ENCODE measurements around the gene SNW1. TPM values are rescaled to one million over a fixed set of nuclear protein-coding genes. Genes with fewer than 3 reads are reported as not detected.
"Not testable (repeated sequence)": the region's sequence is repeated elsewhere in the genome, so short reads cannot be mapped to it uniquely, and the experiment has no call there.

Gene SNW1
- total RNA-seq (10 to 100 TPM; 43.0 to 73.2 TPM), polyA plus RNA-seq (ENCODE audit: insufficient read length in 2 of 2) (10 to 100 TPM; 53.8 to 54.6 TPM)
- long read RNA-seq, donor 1, transcript SNW1-201 (14 exons, 2,163 nt) = major isoform, 12 of 19 reads
- long read RNA-seq, donor 1, partial matches to known transcripts = 7 of 19 reads
- long read RNA-seq, donor 1, other reads (novel, unspliced or antisense) = 0 of 19 reads
- long read RNA-seq, donor 2, partial matches to known transcripts = 5 of 7 reads
- long read RNA-seq, donor 2, other reads (novel, unspliced or antisense) = 0 of 7 reads
- long read RNA-seq, donor 3, partial matches to known transcripts = 5 of 7 reads
- long read RNA-seq, donor 3, other reads (novel, unspliced or antisense) = 0 of 7 reads
- long read RNA-seq, donor 4, transcript SNW1-205 (13 exons, 1,855 nt) = major isoform, 10 of 61 reads
- long read RNA-seq, donor 4, partial matches to known transcripts = 48 of 61 reads
- long read RNA-seq, donor 4, other reads (novel, unspliced or antisense) = 0 of 61 reads

DNA sequence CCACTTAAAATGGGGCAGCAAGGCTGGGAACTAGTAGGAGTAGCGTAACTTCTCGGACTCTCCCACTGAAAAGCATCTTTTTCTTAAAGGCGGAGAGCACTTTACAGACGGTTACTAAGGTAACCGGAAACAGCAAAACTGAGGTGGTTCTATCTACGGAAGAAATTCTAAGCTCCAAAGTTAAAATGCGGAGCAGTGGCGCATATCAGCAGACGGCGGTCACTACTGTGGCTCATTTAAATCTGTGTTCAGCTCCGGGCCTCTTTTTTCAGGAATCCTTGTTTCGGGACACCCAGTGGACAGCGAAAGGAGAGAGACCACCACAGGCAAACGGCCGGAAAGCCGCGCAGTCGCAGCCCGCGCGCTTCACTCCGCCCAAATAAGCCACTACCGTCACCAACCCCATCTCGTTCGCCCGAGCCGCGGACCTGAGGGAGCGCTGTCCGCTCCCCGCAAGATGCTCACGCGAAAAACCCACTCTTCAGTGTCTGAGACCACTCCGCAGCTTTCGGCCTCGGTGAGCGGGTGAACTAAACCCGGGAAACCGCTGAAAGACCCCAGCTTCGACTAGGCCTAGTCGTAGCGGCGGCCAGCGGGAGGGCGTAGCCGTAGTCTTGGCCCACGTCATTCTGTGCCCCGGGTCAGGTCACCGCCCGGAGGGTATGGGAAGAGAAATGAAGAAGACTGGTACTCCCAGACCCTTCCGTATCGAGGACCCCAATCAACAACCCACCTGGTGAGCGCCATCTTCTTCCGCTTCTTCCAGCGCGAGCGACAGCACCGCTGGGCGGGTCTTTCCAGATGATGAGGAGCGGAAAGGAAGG is at the start of gene SNW1:
Gene SNW1, minus strand, starts transcription at position 776 of the 824 bp plus-strand sequence. Its CDS starts 29 bp downstream, at position 747.
- H3K9me3 ChIP-seq (ENCODE audit: control insufficient read depth, insufficient read depth, low read length) = no peaks in the 10 kb centered on the region
- WGBS (ENCODE audit: insufficient coverage) = under 1% methylated on average over 57 of the region's 60 CpGs
- H3K27me3 ChIP-seq (ENCODE audit: control insufficient read depth, insufficient read depth, low read length) = no peaks in the 10 kb centered on the region
- peak within 1 kb of the TSS; percentile 98 for H3K27ac ChIP-seq (ENCODE audit: low read depth, low read length)
- DNase-seq (ENCODE audit: low read depth in 4 of 6, low spot score in 6 of 6) = peak; percentile 71 to 99 (median 91)
- H3K36me3 ChIP-seq (ENCODE audit: control insufficient read depth, insufficient read depth, low read length) = peaks cover 10% of the 10 kb centered on the region
- peak within 1 kb of the TSS; percentile 98 for H3K4me3 ChIP-seq (ENCODE audit: low read depth, low read length)
- peaks cover 9% of the 10 kb centered on the region for H3K4me1 ChIP-seq (ENCODE audit: control insufficient read depth, insufficient read depth, low read length)

GRCh38 chr14:77809011-77809410 is 48.1 kb upstream of the SNW1 start:
- Histone ChIP-seq H3K9me3 (ENCODE audit: control insufficient read depth, insufficient read depth, low read length) (no peaks in the 10 kb centered on the region), H3K4me3 (ENCODE audit: low read depth, low read length) (no peak overlapping the region), H3K4me1 (ENCODE audit: control insufficient read depth, insufficient read depth, low read length) (no peaks in the 10 kb centered on the region), H3K27me3 (ENCODE audit: control insufficient read depth, insufficient read depth, low read length) (no peaks in the 10 kb centered on the region), H3K27ac (ENCODE audit: low read depth, low read length) (no peak overlapping the region), H3K36me3 (ENCODE audit: control insufficient read depth, insufficient read depth, low read length) (no peaks in the 10 kb centered on the region)
- 92% methylated on average over 1 of the region's 1 CpG for WGBS (ENCODE audit: insufficient coverage)
- DNase-seq (ENCODE audit: low read depth in 4 of 6, low spot score in 6 of 6) = no peak

DNA sequence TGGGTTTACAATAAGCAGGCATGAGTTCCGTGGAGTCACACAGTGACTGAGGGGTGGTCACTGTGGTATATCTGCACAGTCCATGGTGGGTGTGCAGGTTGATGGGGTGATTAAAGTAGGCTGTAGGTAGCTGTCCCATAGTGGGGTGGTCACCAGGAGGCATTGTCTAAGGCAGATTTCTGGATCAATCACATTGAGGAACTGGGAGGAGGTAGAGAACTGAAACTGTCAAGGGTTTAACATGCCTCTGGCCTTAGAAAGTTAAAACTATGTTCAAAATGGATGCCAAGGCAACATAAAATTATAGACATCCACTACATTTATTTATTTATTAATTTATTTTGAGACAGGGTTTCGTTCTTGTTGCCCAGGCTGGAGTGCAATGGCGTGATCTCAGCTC is 47.3 kb upstream of the SNW1 start:
- no peak overlapping the region for H3K4me3 ChIP-seq (ENCODE audit: low read depth, low read length)
- H3K4me1 ChIP-seq (ENCODE audit: control insufficient read depth, insufficient read depth, low read length) = no peaks in the 10 kb centered on the region
- no peak overlapping the region for H3K27ac ChIP-seq (ENCODE audit: low read depth, low read length)
- no peaks in the 10 kb centered on the region for H3K36me3 ChIP-seq (ENCODE audit: control insufficient read depth, insufficient read depth, low read length)
- 100% methylated on average over 2 of the region's 3 CpGs for WGBS (ENCODE audit: insufficient coverage)
- H3K9me3 ChIP-seq (ENCODE audit: control insufficient read depth, insufficient read depth, low read length) = no peaks in the 10 kb centered on the region
- H3K27me3 ChIP-seq (ENCODE audit: control insufficient read depth, insufficient read depth, low read length) = no peaks in the 10 kb centered on the region
- DNase-seq (ENCODE audit: low read depth in 4 of 6, low spot score in 6 of 6) = no peak

GRCh38 chr14:77805706-77806105 is 44.8 kb upstream of the SNW1 start:
- Histone ChIP-seq H3K4me1 (ENCODE audit: control insufficient read depth, insufficient read depth, low read length) (peaks cover 2% of the 10 kb centered on the region), H3K9me3 (ENCODE audit: control insufficient read depth, insufficient read depth, low read length) (no peaks in the 10 kb centered on the region), H3K4me3 (ENCODE audit: low read depth, low read length) (no peak overlapping the region), H3K36me3 (ENCODE audit: control insufficient read depth, insufficient read depth, low read length) (no peaks in the 10 kb centered on the region), H3K27ac (ENCODE audit: low read depth, low read length) (no peak overlapping the region), H3K27me3 (ENCODE audit: control insufficient read depth, insufficient read depth, low read length) (no peaks in the 10 kb centered on the region)
- no peak for DNase-seq (ENCODE audit: low read depth in 4 of 6, low spot score in 6 of 6)
- 100% methylated on average over 1 of the region's 6 CpGs for WGBS (ENCODE audit: insufficient coverage)

- no peak overlapping the region for H3K4me3 ChIP-seq (ENCODE audit: low read depth, low read length)
- no peaks in the 10 kb centered on the region for H3K27me3 ChIP-seq (ENCODE audit: control insufficient read depth, insufficient read depth, low read length)
- H3K9me3 ChIP-seq (ENCODE audit: control insufficient read depth, insufficient read depth, low read length) = no peaks in the 10 kb centered on the region
- H3K27ac ChIP-seq (ENCODE audit: low read depth, low read length) = no peak overlapping the region
- DNase-seq (ENCODE audit: low read depth in 4 of 6, low spot score in 6 of 6) = no peak
- WGBS (ENCODE audit: insufficient coverage) = 43% methylated on average over 2 of the region's 6 CpGs
- no peaks in the 10 kb centered on the region for H3K36me3 ChIP-seq (ENCODE audit: control insufficient read depth, insufficient read depth, low read length)
- peaks cover 10% of the 10 kb centered on the region for H3K4me1 ChIP-seq (ENCODE audit: control insufficient read depth, insufficient read depth, low read length)
Measured at GRCh38 chr14:77804592-77804991, 43.6 kb upstream of the SNW1 start.

GRCh38 chr14:77800814-77801213 is 39.9 kb upstream of the SNW1 start:
- Histone ChIP-seq H3K4me3 (ENCODE audit: low read depth, low read length) (no peak overlapping the region), H3K9me3 (ENCODE audit: control insufficient read depth, insufficient read depth, low read length) (no peaks in the 10 kb centered on the region), H3K27ac (ENCODE audit: low read depth, low read length) (peak overlapping the region; percentile 79), H3K36me3 (ENCODE audit: control insufficient read depth, insufficient read depth, low read length) (no peaks in the 10 kb centered on the region), H3K4me1 (ENCODE audit: control insufficient read depth, insufficient read depth, low read length) (peaks cover 13% of the 10 kb centered on the region), H3K27me3 (ENCODE audit: control insufficient read depth, insufficient read depth, low read length) (no peaks in the 10 kb centered on the region)
- DNase-seq (ENCODE audit: low read depth in 4 of 6, low spot score in 6 of 6) = no peak
- WGBS (ENCODE audit: insufficient coverage) = no CpG with 5 or more reads among the region's 1 CpG

- no peaks in the 10 kb centered on the region for H3K27me3 ChIP-seq (ENCODE audit: control insufficient read depth, insufficient read depth, low read length)
- H3K27ac ChIP-seq (ENCODE audit: low read depth, low read length) = peak within 1 kb of the TSS; percentile 79
- no peaks in the 10 kb centered on the region for H3K9me3 ChIP-seq (ENCODE audit: control insufficient read depth, insufficient read depth, low read length)
- H3K4me1 ChIP-seq (ENCODE audit: control insufficient read depth, insufficient read depth, low read length) = peaks cover 13% of the 10 kb centered on the region
- H3K4me3 ChIP-seq (ENCODE audit: low read depth, low read length) = peak within 1 kb of the TSS; percentile 72
- H3K36me3 ChIP-seq (ENCODE audit: control insufficient read depth, insufficient read depth, low read length) = no peaks in the 10 kb centered on the region
- WGBS (ENCODE audit: insufficient coverage) = under 1% methylated on average over 64 of the region's 66 CpGs
- peak; percentile 70 to 96 (median 79) for DNase-seq (ENCODE audit: low read depth in 4 of 6, low spot score in 6 of 6)
Measured at GRCh38 chr14:77799863-77800730, 39.1 kb upstream of the SNW1 start, which contains the start of gene ADCK1. TSS of gene ADCK1 (plus strand) at chr14:77800109. CDS start at chr14:77818979, 18,870 bp downstream.

DNA sequence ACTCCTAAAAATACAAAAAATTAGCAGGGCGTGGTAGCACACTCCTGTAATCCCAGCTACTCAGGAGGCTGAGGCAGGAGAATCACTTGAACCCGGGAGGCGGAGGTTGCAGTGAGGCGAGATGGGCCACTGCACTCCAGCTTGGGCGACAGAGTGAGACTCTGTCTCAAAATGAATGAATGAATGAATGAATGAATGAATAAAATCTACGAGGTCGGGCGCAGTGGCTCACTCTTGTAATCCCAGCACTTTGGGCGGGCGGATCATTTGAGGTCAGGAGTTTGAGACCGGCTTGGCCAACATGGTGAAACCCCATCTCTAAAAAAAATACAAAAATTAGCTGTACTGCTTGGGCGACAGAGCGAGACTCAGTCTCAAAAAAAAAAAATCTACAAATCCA is 38.5 kb upstream of the SNW1 start:
- not testable (repeated sequence) for H3K36me3 ChIP-seq (ENCODE audit: control insufficient read depth, insufficient read depth, low read length); H3K9me3 ChIP-seq (ENCODE audit: control insufficient read depth, insufficient read depth, low read length); DNase-seq (ENCODE audit: low read depth in 4 of 6, low spot score in 6 of 6); H3K27ac ChIP-seq (ENCODE audit: low read depth, low read length); H3K27me3 ChIP-seq (ENCODE audit: control insufficient read depth, insufficient read depth, low read length)
- H3K4me3 ChIP-seq (ENCODE audit: low read depth, low read length) = peak overlapping the region; percentile 72
- peaks cover 13% of the 10 kb centered on the region for H3K4me1 ChIP-seq (ENCODE audit: control insufficient read depth, insufficient read depth, low read length)
- 97% methylated on average over 8 of the region's 13 CpGs for WGBS (ENCODE audit: insufficient coverage)

GRCh38 chr14:77794357-77794756 is 33.4 kb upstream of the SNW1 start:
- Histone ChIP-seq H3K4me3 (ENCODE audit: low read depth, low read length) (no peak overlapping the region), H3K9me3 (ENCODE audit: control insufficient read depth, insufficient read depth, low read length) (no peaks in the 10 kb centered on the region), H3K4me1 (ENCODE audit: control insufficient read depth, insufficient read depth, low read length) (peaks cover under 1% of the 10 kb centered on the region), H3K27ac (ENCODE audit: low read depth, low read length) (no peak overlapping the region), H3K27me3 (ENCODE audit: control insufficient read depth, insufficient read depth, low read length) (no peaks in the 10 kb centered on the region), H3K36me3 (ENCODE audit: control insufficient read depth, insufficient read depth, low read length) (no peaks in the 10 kb centered on the region)
- WGBS (ENCODE audit: insufficient coverage) = 82% methylated on average over 4 of the region's 4 CpGs
- no peak for DNase-seq (ENCODE audit: low read depth in 4 of 6, low spot score in 6 of 6)
